ENCODE data around the gene LTBP2.

The LTBP2 gene

DNA sequence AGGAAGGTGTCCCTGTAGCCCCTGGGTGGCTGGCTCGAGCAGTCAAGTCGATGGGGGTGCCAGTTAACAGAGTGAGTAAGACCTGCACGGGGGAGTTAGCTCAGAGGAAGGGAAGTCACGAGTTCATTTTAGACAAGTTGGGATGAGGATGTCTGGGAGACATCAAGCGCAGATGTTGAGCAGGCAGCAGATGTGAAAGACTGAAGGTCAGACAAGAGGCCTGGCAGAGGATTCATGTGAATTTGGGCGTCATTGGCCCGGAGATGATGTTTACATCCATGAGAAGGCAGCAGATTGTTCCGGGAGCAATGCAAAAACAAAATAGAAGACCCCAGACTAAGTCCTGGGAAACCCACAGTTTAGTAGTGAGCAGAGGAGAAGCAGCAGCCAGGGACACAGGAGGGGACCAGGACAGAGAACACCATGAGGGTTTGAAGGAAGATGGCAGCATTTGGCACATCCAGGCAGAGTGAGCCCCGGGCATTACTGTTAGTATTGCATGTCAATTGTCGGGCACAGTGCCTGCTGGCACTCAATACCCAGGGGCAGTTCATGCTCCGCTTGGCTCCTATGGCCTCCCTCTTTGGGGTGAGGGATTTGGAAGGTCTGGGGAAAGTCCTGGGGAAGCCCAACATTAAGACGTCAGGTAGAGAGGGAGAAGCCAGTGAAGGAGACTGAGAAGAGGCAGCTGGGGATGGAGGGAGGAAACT lies 15.1 kb downstream of the LTBP2 start:
- Histone ChIP-seq H3K4me1 (ENCODE audit: control extremely low read depth in 1 of 4, control insufficient read depth in 4 of 4, insufficient read depth in 4 of 4, low read length in 3 of 4) (peaks cover 0 to 6% (median 0%) of the 10 kb centered on the region in 4 experiments), H3K36me3 (ENCODE audit: control insufficient read depth in 4 of 4, insufficient read depth in 4 of 4, low read length in 3 of 4) (no peaks in the 10 kb centered on the region), H3K9me3 (ENCODE audit: control extremely low read depth in 1 of 5, control insufficient read depth in 4 of 5, insufficient read depth in 2 of 5, low read depth in 1 of 5, low read length in 4 of 5) (no peaks in the 10 kb centered on the region), H3K4me3 (ENCODE audit: control insufficient read depth in 1 of 7, extremely low read depth in 1 of 7, insufficient read depth in 4 of 7, low read depth in 2 of 7, low read length in 6 of 7) (no peak overlapping the region), H3K27me3 (replicated peaks in 2 of 5; ENCODE audit: control insufficient read depth in 4 of 5, insufficient read depth in 5 of 5, low read length in 4 of 5) (no peaks in the 10 kb centered on the region), H3K27ac (ENCODE audit: insufficient read depth in 1 of 2, low read depth in 1 of 2, low read length in 2 of 2, poor library complexity in 1 of 2, severe bottlenecking in 2 of 2) (no peak overlapping the region)
- CTCF ChIA-PET, result interaction anchor here (2.4 kb wide), 1 partner anchor 15 kb away, joined by 10 read pairs; the partner anchor contains the start of gene LTBP2
- POLR2A ChIA-PET, result no interaction called here
- 92% methylated on average over 12 of the region's 12 CpGs for WGBS (ENCODE audit: insufficient coverage)
- DNase-seq, result no peak

DNA sequence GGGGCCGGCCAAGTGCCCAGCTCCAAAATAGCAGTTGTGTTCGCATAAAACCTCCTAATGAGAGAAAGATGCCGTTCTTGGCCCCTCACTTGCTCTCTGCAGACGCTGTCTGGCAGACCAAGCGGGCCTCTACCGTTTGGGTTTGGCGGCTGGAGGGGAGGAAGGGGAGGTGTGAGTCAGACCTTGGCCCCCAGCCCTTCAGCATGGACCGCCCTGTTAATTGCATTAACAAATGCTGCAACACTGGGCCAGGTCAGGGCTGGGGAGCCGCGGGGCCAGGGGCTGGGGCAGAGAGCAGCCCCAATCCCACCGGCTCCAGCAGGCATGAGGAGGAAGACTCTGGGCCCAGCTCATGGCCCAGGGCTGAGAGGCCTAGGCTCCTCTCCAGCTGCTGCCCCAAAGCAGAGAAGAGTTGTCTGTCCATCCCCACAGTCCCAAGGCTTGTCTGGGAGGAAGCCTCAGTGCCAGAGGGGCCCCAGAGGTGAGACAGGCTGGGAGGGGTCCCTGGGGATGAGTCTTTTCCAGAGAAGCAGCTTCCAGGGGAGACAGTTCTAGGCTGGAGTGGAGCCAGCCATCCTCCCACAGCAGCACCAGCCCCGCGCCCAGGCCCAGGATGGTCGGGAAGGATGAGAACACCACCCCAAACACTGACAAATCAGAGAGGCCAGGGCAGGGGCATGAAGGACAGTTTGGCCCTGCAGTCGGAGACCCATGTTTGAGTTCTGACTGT lies 16.9 kb downstream of the LTBP2 start:
- DNase-seq, result no peak
- Histone ChIP-seq H3K4me3 (ENCODE audit: control insufficient read depth in 1 of 7, extremely low read depth in 1 of 7, insufficient read depth in 4 of 7, low read depth in 2 of 7, low read length in 6 of 7) (no peak overlapping the region), H3K9me3 (ENCODE audit: control extremely low read depth in 1 of 5, control insufficient read depth in 4 of 5, insufficient read depth in 2 of 5, low read depth in 1 of 5, low read length in 4 of 5) (no peaks in the 10 kb centered on the region), H3K27ac (ENCODE audit: insufficient read depth in 1 of 2, low read depth in 1 of 2, low read length in 2 of 2, poor library complexity in 1 of 2, severe bottlenecking in 2 of 2) (no peak overlapping the region), H3K4me1 (ENCODE audit: control extremely low read depth in 1 of 4, control insufficient read depth in 4 of 4, insufficient read depth in 4 of 4, low read length in 3 of 4) (peaks cover 0 to 6% (median 0%) of the 10 kb centered on the region in 4 experiments), H3K27me3 (replicated peaks in 2 of 5; ENCODE audit: control insufficient read depth in 4 of 5, insufficient read depth in 5 of 5, low read length in 4 of 5) (no peaks in the 10 kb centered on the region), H3K36me3 (ENCODE audit: control insufficient read depth in 4 of 4, insufficient read depth in 4 of 4, low read length in 3 of 4) (no peaks in the 10 kb centered on the region)
- WGBS (ENCODE audit: insufficient coverage), result 96% methylated on average over 15 of the region's 15 CpGs
- ChIA-PET CTCF (interaction anchor here (1.1 kb wide), 1 partner anchor 14 kb away, joined by 6 read pairs; no protein-coding TSS in a partner anchor), POLR2A (no interaction called here)

DNA sequence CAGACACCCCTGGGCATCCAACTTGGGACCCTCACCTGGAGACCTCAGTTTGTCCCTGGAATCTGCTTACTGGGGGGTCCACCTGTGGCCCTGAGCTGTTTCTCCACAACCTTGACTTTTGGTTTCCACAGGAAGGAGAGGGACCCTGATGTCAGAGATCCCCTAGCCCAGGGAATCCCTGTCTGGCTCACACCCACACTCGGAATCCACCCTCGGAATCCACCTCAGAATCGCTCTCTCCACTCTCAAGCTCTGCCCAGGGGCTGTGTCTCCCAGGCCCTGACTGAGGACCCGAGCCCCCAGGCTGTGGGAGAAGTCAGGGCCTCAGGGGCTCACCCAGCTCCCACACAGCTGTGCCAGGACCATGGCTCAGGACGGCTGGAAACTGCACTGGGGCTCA lies 17.4 kb downstream of the LTBP2 start:
- WGBS (ENCODE audit: insufficient coverage), result 96% methylated on average over 4 of the region's 5 CpGs
- Histone ChIP-seq H3K4me3 (ENCODE audit: control insufficient read depth in 1 of 7, extremely low read depth in 1 of 7, insufficient read depth in 4 of 7, low read depth in 2 of 7, low read length in 6 of 7) (no peak overlapping the region), H3K27me3 (replicated peaks in 2 of 5; ENCODE audit: control insufficient read depth in 4 of 5, insufficient read depth in 5 of 5, low read length in 4 of 5) (no peaks in the 10 kb centered on the region), H3K27ac (ENCODE audit: insufficient read depth in 1 of 2, low read depth in 1 of 2, low read length in 2 of 2, poor library complexity in 1 of 2, severe bottlenecking in 2 of 2) (no peak overlapping the region), H3K4me1 (ENCODE audit: control extremely low read depth in 1 of 4, control insufficient read depth in 4 of 4, insufficient read depth in 4 of 4, low read length in 3 of 4) (peaks cover 0 to 6% (median 0%) of the 10 kb centered on the region in 4 experiments), H3K9me3 (ENCODE audit: control extremely low read depth in 1 of 5, control insufficient read depth in 4 of 5, insufficient read depth in 2 of 5, low read depth in 1 of 5, low read length in 4 of 5) (no peaks in the 10 kb centered on the region), H3K36me3 (ENCODE audit: control insufficient read depth in 4 of 4, insufficient read depth in 4 of 4, low read length in 3 of 4) (no peaks in the 10 kb centered on the region)
- CTCF ChIA-PET, result interaction anchor here (1.1 kb wide), 1 partner anchor 14 kb away, joined by 6 read pairs; no protein-coding TSS in a partner anchor
- POLR2A ChIA-PET, result no interaction called here
- no peak for DNase-seq

DNA sequence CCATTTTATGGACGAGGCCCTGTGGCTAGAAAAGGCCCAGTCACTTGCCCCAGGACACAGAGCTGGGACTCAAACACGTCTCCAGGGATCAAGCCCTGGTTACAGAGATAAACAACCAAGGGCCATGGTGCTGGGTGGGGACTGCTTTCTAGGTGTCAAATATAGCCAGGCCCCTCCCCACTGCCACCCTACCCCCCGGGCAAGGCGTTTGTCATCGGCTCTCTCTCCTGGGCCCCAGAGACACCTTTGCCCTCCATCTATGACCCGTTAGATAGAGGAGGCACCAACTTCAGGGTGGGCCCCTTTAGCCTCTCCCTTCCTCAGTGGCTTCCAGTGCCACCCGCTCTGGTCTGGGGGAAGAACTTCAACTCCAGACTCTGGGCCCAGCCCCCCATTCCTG lies 18.0 kb downstream of the LTBP2 start:
- ChIA-PET CTCF (interaction anchor here (1.1 to 2.4 kb wide), 2 partner anchors 9 to 15 kb away, joined by 6 to 11 read pairs; no protein-coding TSS in a partner anchor), POLR2A (no interaction called here)
- H3K9me3 ChIP-seq (ENCODE audit: control extremely low read depth in 1 of 5, control insufficient read depth in 4 of 5, insufficient read depth in 2 of 5, low read depth in 1 of 5, low read length in 4 of 5), result no peaks in the 10 kb centered on the region
- 90% methylated on average over 6 of the region's 7 CpGs for WGBS (ENCODE audit: insufficient coverage)
- DNase-seq, result no peak
- peaks cover 0 to 6% (median 0%) of the 10 kb centered on the region in 4 experiments for H3K4me1 ChIP-seq (ENCODE audit: control extremely low read depth in 1 of 4, control insufficient read depth in 4 of 4, insufficient read depth in 4 of 4, low read length in 3 of 4)
- H3K27me3 ChIP-seq (replicated peaks in 2 of 5; ENCODE audit: control insufficient read depth in 4 of 5, insufficient read depth in 5 of 5, low read length in 4 of 5), result no peaks in the 10 kb centered on the region
- H3K36me3 ChIP-seq (ENCODE audit: control insufficient read depth in 4 of 4, insufficient read depth in 4 of 4, low read length in 3 of 4), result no peaks in the 10 kb centered on the region
- no peak overlapping the region for H3K4me3 ChIP-seq (ENCODE audit: control insufficient read depth in 1 of 7, extremely low read depth in 1 of 7, insufficient read depth in 4 of 7, low read depth in 2 of 7, low read length in 6 of 7)
- no peak overlapping the region for H3K27ac ChIP-seq (ENCODE audit: insufficient read depth in 1 of 2, low read depth in 1 of 2, low read length in 2 of 2, poor library complexity in 1 of 2, severe bottlenecking in 2 of 2)

DNA sequence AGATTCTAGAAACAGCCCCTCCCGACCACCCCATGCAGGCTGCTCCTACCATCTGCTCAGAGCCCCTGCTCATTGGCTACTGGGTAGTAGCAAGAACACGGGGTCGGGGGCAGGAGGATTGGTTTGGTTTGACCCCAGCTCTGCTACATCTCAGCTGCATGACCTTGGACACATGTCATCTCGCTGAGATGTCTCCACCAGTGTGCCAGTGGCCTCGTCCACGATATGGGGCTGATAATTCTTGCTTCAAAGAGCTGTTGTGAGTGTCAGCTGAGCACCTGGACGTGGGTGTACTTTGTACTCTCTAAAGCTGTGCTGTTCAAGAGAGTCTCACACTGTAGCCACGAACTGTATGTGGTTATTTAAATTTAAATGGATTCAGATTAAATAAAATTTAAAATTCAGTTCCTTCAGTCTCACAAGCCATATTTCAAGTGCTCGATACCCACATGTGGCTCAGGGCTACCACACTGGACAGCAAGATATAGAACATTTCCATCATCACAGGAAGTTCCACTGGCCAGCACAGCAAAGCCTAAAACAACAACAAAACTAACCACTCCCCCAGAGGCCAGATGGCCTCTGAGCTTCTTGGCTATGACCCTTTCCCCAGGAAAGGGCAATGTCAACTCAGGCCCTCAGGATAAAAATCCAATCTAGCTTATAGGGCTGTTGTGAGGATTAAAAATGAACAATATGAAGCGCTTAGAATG lies 18.6 kb downstream of the LTBP2 start:
- CTCF ChIA-PET, result interaction anchor here (2.4 kb wide), 1 partner anchor 9 kb away, joined by 11 read pairs; no protein-coding TSS in a partner anchor
- Histone ChIP-seq H3K27me3 (replicated peaks in 2 of 5; ENCODE audit: control insufficient read depth in 4 of 5, insufficient read depth in 5 of 5, low read length in 4 of 5) (no peaks in the 10 kb centered on the region), H3K27ac (ENCODE audit: insufficient read depth in 1 of 2, low read depth in 1 of 2, low read length in 2 of 2, poor library complexity in 1 of 2, severe bottlenecking in 2 of 2) (no peak overlapping the region), H3K4me1 (ENCODE audit: control extremely low read depth in 1 of 4, control insufficient read depth in 4 of 4, insufficient read depth in 4 of 4, low read length in 3 of 4) (peaks cover 0 to 6% (median 0%) of the 10 kb centered on the region in 4 experiments), H3K9me3 (ENCODE audit: control extremely low read depth in 1 of 5, control insufficient read depth in 4 of 5, insufficient read depth in 2 of 5, low read depth in 1 of 5, low read length in 4 of 5) (no peaks in the 10 kb centered on the region), H3K36me3 (ENCODE audit: control insufficient read depth in 4 of 4, insufficient read depth in 4 of 4, low read length in 3 of 4) (no peaks in the 10 kb centered on the region), H3K4me3 (ENCODE audit: control insufficient read depth in 1 of 7, extremely low read depth in 1 of 7, insufficient read depth in 4 of 7, low read depth in 2 of 7, low read length in 6 of 7) (no peak overlapping the region)
- 71% methylated on average over 8 of the region's 10 CpGs for whole genome bisulfite sequencing (ENCODE audit: insufficient coverage)
- DNase-seq, result no peak
- POLR2A ChIA-PET, result interaction anchor here (0.6 kb wide), 2 partner anchors 27 to 312 kb away, joined by 3 to 4 read pairs; no protein-coding TSS in a partner anchor

DNA sequence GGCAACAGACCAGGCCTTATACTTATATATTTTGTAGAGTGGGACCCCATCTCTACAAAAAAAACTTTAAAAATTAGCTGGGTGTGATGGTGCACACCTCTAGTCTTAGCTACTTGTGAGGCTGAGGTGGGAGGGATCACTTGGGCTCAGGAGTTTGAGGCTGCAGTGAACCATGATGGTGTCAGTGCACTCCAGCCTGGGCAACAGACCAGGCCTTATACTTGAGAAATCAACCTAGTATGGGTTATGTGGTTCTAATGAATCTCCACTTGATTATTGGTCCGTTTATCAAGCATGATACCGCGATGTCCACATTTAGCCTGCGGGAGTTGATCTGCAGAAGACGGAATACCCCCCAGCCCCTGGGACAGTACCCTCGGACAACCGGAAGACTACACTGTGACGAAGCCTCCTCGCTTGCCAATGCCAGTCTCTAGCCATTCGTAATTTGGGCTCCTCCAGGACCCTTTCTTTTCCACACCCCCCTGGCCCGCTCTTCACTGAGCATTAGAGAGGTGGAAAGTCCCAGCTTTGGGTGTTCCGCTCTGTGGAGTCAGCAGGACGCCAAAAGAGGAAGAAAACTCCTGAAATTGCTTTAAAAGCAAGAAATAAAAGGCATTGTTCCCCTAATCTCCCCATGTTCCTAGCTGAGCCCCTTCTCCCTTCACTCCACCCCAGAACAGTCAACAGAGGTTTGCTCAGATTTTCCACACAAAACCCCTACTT lies 19.4 kb downstream of the LTBP2 start:
- CTCF ChIA-PET, result interaction anchor here (1.0 to 2.4 kb wide), 3 partner anchors 10 to 26 kb away, joined by 3 to 11 read pairs (median 3); no protein-coding TSS in a partner anchor
- H3K36me3 ChIP-seq (ENCODE audit: control insufficient read depth in 4 of 4, insufficient read depth in 4 of 4, low read length in 3 of 4), result no peaks in the 10 kb centered on the region

More for the DNA sequence above, 19.4 kb downstream of the LTBP2 start:
- Histone ChIP-seq H3K9me3 (ENCODE audit: control extremely low read depth in 1 of 5, control insufficient read depth in 4 of 5, insufficient read depth in 2 of 5, low read depth in 1 of 5, low read length in 4 of 5) (no peaks in the 10 kb centered on the region), H3K4me3 (ENCODE audit: control insufficient read depth in 1 of 7, extremely low read depth in 1 of 7, insufficient read depth in 4 of 7, low read depth in 2 of 7, low read length in 6 of 7) (no peak overlapping the region), H3K4me1 (ENCODE audit: control extremely low read depth in 1 of 4, control insufficient read depth in 4 of 4, insufficient read depth in 4 of 4, low read length in 3 of 4) (peaks cover 0 to 6% (median 0%) of the 10 kb centered on the region in 4 experiments), H3K27me3 (replicated peaks in 2 of 5; ENCODE audit: control insufficient read depth in 4 of 5, insufficient read depth in 5 of 5, low read length in 4 of 5) (no peaks in the 10 kb centered on the region), H3K27ac (ENCODE audit: insufficient read depth in 1 of 2, low read depth in 1 of 2, low read length in 2 of 2, poor library complexity in 1 of 2, severe bottlenecking in 2 of 2) (no peak overlapping the region)
- POLR2A ChIA-PET, result no interaction called here
- DNase-seq, result peak in 2 of 3 donors; percentile 57 to 65
- 78% methylated on average over 12 of the region's 13 CpGs for WGBS (ENCODE audit: insufficient coverage)

Data from common myeloid progenitor, CD34-positive (primary cell).